T-helper 9 cell (primary cell): ENCODE results near the gene DYRK1A.

Experiments
- DNase-seq: peaks from one replicate; pipeline ENCODE4 v3.0.0-alpha.2; 2020

The DYRK1A gene

GRCh38 chr21:37575580-37575979 lies 209.0 kb downstream of the DYRK1A start:
- DNase-seq = no peak
